OCI-LY7 (cell line): ENCODE results near the gene IL10RB.

Experiments
- EZH2phosphoT487 ChIP-seq: fragments of 200-600 bp; sonication (generic); IDR thresholded peaks from 2 replicates; pipeline ENCODE4 v1.6.1; 2018; ENCODE audit warnings: low read depth, borderline replicate concordance, mild to moderate bottlenecking, mixed run types, antibody characterized with exemption, low read length, moderate library complexity, mixed read lengths
- TF ChIP-seq, protein P1 (sequence below): fragments of 200-600 bp; sonication (generic); conservative IDR thresholded peaks from 2 replicates; pipeline ENCODE4 v1.5.1; 2014; ENCODE audit warnings: mild to moderate bottlenecking, antibody characterized with exemption, low read length, moderate library complexity, mixed read lengths

DNA sequence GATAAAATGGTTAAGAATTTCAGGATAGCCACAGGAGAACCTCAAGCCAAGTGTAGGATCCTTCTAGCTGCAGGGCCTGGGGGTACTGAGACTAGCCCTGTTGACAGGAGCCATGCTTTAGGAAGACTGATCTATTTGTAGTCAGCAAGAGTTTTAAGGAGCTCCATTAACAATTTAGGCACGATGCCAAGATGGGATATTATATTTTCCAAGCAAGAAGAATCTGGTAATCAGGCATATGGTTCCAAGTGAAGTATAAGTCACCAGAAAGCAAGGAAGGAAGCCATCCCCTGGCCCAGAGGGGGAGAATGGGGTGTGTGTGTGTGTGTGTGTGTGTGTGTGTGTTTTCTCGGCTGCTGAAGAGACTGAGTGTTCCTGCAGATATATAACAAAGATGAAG, 29.4 kb upstream of the IL10RB start:
- TF ChIP-seq, protein P1, sequence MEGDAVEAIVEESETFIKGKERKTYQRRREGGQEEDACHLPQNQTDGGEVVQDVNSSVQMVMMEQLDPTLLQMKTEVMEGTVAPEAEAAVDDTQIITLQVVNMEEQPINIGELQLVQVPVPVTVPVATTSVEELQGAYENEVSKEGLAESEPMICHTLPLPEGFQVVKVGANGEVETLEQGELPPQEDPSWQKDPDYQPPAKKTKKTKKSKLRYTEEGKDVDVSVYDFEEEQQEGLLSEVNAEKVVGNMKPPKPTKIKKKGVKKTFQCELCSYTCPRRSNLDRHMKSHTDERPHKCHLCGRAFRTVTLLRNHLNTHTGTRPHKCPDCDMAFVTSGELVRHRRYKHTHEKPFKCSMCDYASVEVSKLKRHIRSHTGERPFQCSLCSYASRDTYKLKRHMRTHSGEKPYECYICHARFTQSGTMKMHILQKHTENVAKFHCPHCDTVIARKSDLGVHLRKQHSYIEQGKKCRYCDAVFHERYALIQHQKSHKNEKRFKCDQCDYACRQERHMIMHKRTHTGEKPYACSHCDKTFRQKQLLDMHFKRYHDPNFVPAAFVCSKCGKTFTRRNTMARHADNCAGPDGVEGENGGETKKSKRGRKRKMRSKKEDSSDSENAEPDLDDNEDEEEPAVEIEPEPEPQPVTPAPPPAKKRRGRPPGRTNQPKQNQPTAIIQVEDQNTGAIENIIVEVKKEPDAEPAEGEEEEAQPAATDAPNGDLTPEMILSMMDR, result no peak
- no peak for TF ChIP-seq EZH2phosphoT487
